ENCODE results near the gene APOL5. TPM values are rescaled to one million over a fixed set of nuclear protein-coding genes. Genes with fewer than 3 reads are reported as not detected.

Gene APOL5
- polyA plus RNA-seq, 4 donors: 0.22 TPM; not detected in 3

DNA sequence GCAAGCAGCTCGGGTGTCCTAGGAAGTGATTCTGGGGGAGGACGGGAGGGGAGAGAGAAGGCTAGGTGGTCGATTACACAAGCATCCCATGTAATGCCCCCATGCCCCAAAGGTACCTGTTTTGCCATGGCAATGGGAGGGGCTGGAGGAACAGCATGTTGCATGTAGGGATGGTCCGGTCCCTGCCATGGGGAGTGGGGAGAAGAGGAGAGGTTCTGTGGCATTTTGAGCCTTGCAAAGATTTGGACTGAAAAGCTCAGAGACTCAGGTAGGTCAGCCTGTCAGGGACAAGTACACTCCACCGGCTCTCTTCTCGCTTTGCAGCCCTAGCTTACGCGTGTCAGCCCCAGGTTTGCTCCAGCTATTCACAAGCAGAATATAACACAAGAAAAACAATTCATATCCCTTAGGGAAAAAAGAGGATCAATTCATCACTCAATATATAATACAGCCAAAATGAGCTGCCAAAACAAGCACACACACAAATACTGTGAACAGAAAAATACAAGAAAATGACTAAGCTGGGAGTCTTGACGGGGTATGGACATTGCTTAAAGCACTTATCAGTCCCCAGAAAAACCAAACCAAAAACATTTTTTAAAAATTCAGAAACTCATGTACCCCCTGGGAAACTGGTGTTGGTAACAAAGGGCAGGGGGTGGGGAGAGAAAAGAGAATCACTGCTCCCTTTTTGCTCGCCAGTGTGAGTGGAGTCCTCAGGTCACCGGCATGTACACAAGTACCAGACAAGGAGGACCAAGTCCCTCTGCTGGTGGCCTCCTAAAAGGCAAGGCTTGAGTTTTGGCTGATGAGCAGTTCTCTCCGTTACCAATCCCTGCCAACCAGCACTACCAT lies 21.6 kb downstream of the APOL5 start:
- DNase-seq (ENCODE audit: low read depth in 4 of 4, low spot score in 3 of 4): no peak

DNA sequence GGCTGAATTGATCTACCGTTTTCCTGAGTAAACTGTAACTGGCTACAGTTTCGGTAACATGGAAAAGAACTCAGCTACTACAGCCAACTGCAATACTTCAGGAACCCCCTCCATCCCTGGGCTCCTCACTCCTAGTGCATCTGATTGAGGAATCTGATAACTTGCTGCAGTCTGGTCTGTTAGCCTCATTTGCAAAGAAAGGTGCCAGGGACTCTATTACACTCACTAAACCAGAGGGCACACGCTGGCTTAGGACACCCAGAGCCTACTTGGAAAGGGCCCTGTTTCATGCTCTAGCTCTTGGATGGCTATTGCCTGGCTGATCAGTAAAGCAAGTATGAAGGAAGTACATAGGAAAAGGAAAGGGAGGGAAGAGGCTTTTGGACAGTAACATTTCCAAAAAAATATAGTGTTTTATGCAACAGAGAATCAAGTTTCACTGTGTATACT lies 22.3 kb downstream of the APOL5 start:
- DNase-seq (ENCODE audit: low read depth in 4 of 4, low spot score in 3 of 4): no peak

DNA sequence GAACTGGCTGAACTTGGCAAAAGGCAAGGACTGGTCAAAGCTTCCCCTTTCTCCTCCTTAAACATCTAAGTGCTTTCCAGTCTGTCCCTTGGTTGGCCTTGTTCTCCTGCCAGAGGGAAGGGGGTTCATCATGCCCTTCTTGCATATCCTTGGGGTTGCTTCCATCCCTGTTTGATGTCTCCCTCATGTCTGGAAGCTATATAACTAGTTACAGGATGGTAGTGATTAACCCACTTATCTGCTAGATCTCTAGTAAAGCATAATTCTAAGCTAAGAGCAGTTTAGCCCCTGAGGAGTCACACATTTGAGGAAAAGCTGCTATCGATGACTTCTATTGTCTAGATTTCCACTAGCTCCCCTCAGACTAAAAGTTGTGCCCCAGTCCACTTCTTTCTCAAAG lies 22.9 kb downstream of the APOL5 start:
- no peak for DNase-seq (ENCODE audit: low read depth in 4 of 4, low spot score in 3 of 4)

DNA sequence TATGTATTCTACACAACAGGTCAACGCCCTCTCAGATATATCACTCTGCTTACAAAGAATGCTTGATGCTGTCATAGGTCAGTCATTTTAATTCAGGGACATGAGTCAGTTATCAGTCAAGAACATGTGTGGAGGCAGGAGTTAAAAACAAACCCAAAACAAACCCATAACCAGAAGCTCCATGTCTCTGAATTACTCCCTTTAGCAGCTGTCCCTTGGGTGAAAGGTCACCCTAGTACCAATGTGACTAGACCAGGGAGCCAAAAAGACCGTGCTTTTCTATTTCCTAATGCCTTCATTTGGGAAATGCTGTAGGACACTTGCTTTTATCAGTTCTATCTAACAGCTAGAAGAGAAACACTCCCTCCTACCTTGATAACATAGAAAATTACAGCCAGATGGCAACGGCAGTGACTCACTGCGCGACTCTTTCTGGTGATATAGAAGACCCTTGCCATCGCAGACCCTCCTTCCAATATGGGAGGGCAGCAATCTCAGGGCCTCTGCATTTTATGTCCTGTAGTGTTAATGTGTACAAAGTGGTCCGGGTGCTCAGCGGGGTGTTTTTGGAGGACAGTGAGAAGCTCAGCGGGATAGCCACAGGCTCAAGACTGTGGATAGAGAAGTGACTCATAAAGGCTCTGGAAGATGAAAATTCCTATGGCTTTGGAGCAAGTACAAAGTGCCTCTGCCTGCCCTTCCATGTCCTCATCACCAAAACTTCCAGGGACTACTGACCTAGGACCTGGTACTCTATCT lies 24.8 kb downstream of the APOL5 start:
- no peak for DNase-seq (ENCODE audit: low read depth in 4 of 4, low spot score in 3 of 4)

DNA sequence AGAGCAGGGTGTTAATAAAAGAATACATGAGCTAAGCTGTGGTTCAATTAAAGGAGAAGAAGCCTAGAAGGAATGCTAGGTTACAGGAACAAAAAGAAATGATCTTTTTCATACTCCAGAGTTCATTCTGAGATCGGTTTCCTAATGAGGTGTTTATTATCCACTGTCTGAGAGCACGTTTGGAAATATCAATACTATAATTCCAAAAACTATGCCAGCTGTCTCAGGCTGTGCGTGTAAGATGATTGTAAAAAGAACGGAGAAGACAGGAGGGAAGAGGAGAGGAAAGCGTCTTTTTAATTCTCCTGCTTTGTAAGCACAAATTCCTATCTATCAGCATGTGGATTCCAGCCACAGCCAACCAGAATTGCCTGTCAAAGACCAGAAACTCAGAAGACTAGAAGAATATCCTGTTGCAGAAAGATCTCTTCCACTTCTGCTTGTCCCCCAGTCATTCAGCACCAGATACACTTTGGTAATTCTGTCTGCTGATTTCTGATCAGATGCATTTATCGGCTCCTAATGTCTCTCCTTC lies 25.7 kb downstream of the APOL5 start:
- DNase-seq (ENCODE audit: low read depth in 4 of 4, low spot score in 3 of 4): no peak

DNA sequence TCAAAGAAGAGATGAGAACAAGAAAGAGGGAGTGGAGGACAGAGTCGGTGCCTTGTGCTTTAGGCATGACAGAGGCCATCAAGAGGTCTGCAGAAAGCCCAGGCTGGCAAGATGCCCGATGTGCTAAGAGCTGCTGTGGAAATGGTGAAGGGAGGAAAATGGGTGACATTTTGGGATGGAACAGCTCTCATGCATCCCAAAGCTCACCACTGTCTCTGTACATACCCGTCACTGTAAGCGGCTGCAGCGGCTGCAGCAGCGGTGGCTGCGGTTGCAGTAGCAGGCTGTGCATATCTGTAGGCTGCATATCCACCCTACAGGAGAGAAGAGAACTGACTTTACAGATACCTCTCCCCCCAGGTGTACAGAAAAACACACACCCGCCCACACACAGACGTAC lies 28.6 kb downstream of the APOL5 start:
- no peak for DNase-seq (ENCODE audit: low read depth in 4 of 4, low spot score in 3 of 4)

DNA sequence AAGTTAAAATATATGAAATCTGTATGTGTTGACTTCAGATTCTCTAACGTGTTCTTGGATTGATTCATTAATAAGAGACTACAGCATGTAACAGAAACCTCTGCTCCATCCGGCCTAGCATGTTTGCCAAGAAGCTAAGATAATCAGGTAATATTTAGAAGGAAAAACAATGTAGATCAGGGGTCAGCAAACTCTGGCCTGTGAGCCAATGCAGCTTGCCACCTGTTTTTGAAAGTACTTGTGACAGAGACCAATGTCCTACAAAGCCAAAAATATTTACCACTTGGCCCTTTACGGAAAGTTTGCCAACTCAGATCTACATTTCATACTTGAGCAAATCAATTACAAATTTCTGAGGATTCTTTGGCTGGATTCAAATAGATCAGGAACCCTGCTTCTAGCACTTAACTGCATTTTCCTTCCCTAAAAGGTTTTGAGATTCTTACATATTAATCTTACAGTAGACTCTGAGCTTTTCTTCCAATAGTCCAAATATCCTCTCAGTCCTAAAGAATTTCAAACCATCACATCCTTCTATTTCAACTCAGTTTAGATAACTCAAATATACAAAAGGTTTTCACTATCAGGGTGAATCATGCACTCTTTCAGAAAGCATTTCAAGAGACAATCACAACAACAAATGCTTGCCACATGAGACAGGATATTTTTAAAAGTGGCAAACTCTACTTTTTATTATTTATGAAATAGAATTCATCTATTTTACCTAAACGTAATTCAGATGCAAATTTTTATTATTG lies 29.5 kb downstream of the APOL5 start:
- no peak for DNase-seq (ENCODE audit: low read depth in 4 of 4, low spot score in 3 of 4)

DNA sequence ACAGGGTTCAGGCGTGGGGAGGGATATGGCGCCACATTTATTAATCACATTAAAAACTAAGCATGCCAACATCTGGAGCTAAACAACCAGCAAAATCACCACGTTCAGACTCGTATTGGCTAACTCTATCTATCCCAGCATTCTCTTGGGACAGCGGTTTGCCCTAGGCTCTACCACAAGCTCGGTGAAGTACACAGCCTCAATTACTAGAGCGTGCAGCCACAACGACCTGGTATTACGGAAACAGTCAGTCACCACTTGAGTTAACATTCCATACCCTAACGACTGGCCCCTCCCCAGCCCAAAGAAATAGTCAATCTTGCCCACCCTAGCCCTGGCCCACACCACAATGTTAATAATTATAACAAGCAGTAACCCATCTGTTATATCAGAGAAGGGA lies 32.1 kb downstream of the APOL5 start:
- DNase-seq (ENCODE audit: low read depth in 4 of 4, low spot score in 3 of 4): peak in 1 of 4 donors; percentile 44

DNA sequence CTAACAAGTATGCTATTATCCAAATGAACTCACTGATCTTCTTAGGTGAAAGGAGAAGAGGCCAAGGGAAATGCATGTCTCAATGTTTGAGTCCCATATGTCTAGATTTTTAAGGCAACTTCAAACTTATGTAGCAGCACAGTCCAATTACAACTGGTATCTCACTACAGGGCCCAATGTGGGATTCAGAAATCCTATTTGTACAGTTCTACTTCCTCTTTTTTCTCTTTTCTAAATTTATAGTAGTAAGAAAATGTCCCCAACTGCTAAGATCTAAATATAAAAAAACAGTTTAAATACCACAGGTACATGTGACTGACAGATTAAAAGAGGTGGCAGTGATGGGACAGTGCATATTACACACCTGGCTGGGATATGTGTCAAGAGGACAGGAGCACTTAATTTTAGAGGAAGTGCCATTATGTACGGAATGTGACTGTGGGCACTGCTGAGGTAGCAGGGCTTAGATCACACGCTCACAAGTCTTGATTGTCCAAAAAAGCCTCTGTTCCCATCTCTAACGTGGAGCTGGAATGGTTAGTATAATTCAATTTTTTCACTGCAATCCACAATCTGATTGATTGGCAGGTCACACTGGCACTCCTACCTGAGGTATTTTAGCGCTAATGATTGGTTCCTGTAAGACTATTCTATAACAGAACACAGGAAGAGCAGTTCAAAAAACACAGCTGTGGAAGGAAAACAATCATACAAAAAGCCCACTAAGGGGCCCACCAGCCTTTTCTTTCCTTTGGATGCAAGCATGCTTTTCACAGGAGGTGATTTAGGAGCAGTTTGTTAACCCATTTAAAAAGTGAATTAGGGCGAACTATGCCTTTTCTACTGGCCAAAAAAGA lies 34.6 kb downstream of the APOL5 start:
- no peak for DNase-seq (ENCODE audit: low read depth in 4 of 4, low spot score in 3 of 4)

DNA sequence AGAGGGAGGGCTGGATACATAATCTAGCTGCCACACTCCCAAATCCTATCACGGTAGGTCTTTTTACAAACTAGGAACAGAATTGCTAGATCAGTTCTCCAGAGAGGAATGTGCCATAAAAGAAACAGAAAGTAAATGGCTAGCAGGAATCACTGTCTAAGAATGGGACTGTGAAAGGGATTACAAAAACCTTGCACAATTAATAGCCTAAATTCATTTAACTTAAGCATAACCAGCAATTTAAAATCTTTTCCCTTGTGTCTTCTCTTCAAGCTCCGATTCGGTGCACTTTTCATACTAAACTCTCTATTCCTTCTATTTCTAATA lies 35.2 kb downstream of the APOL5 start:
- no peak for DNase-seq (ENCODE audit: low read depth in 4 of 4, low spot score in 3 of 4)

DNA sequence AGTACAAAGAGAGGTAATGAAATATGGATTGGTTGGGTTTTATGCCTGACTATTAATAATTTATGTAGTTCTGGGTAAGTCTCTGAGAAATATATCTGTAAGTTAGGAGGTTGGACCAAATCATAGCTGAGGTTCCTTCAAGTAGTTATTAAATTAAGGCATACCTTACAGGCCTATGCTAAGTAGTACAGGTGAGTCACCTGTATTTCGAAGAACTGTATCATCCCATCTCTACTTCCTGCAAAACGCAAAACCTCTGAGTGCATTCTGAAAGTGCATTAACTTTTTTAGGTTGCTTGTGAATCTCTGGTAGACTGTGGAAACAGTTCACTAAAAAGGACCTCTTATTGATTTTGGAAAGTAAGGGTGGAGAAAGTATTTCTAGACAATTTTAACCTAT lies 37.1 kb downstream of the APOL5 start:
- no peak for DNase-seq (ENCODE audit: low read depth in 4 of 4, low spot score in 3 of 4)

DNA sequence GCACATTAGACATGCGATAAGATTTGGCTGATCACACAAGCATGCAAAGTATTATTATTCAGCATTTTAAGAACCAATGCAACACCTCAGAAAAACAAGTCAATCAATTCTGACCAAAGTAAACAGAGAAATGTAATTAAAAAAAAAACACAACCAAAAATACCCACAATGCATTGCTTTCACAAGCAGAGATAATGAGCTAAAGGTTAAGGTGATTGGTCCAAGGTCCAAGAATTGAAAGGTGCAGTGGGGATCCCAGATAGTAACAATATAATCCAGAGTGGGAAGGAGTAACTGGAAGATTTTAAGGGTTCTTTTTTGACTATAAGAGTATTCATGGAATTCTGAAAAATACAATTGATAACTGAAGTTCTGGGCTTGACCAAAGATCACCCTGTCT lies 39.0 kb downstream of the APOL5 start:
- no peak for DNase-seq (ENCODE audit: low read depth in 4 of 4, low spot score in 3 of 4)

DNA sequence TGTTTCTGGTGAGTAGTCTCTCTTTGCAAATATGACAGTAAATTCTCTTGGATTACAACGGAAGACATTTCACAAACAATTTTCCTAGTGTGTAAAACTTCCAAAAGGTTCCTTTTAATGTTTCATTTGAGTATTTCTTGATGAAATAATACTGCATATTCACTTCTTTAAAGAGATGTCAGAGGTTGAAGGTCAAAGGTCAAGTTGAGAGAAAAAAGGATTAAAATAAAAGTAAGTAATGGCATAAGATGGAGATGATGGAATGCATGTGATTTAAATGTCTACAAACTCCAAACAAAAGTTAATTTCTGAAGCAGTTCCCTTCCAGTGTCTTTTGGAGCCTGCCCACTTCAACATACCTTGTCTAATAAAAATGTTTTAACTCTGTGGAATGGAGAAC lies 40.7 kb downstream of the APOL5 start:
- DNase-seq (ENCODE audit: low read depth in 4 of 4, low spot score in 3 of 4): no peak

DNA sequence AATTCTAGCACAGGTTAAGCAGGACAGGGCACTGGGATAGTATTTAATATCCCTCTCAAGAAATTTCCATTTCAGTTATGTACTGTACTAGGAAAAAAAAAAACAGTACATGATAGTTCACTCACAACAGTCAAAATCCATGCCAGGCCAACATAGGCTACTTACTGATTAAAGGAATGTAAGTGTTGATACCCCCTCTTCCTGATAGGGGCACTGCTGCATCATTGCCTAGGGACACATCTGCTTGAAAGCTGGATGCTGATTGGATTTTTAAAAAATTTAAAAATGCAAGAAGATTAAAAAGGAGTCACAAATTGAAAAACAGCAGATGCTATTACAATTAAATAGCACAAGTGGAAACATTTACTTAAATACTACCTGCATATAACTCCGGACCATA lies 43.4 kb downstream of the APOL5 start:
- no peak for DNase-seq (ENCODE audit: low read depth in 4 of 4, low spot score in 3 of 4)

DNA sequence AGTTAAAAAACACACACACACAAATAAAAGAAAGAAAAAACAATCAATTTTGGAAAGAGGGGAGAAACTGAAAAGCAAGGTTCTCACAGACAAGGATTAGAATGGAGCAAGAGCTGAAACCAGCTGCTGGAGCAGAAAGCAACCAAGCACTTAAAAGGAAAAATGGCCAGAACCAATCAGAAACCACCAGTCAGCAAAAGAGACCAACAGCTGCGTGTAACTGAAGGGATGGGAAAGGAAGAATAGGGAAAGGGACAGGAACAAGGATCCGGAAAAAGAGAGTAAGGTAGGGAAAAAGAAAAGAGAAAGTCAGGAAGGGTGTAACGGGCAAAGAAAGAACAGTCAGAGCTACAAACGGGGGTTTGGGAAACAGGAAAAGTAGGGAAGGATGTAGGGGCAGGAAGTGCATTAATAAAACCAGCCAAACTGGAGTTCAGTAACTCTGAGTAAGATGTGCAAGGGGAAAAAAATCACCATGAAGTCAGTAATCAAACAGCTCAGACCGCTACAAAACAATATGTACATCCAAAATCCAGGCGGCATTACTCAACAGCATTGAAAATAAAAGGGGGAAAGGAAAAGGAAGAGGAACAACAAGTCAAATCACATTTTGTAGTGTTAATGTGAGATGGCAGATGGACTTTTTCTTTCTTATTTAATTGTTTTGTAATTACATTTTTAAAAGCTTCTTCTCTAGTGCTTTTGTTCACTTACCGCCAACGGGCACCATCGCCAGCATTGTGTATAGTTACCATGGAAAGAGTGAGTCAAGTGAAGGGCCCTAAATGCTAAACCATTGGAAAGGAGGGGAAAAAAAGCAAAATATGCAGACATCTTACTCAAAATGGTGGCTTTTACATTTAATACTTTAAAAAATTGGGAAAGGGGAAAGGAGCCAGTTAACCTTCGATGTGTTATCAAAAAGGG lies 49.2 kb downstream of the APOL5 start:
- no peak for DNase-seq (ENCODE audit: low read depth in 4 of 4, low spot score in 3 of 4)

DNA sequence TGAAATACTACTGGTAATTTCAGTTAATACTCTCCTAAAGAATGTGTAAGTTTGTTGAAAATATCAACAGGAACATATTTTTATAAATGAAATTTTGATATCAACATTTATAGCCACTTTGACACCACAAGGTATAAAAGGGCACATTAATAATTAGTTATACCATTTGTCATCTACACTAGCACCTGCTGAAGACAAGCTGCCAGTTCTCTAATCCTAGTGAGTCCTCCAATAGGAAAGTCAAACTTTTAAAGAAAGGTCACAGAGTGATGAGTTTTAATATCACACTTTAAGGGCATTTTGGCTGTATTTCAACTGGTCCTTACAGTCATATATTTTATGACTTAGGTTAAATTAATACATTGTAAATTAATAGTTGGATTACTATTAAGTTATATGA lies 52.3 kb downstream of the APOL5 start:
- DNase-seq (ENCODE audit: low read depth in 4 of 4, low spot score in 3 of 4): no peak

DNA sequence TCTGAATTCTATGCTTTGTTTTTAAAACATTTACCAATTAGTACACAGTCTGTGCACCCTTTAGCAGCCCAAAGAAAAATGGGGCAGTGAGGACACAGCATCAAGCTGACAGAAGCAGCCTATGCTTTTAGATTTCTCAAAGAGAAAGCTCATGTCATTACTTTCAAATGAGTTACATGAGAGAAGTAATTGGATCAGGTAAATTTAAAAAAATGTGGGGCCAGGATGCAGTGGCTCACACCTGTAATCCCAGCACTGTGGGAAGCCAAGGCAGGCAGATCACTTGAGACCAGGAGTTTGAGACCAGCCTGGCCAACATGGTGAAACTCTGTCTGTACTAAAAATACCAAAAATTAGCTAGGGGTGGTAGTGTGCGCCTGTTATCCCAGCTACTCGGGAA lies 57.7 kb downstream of the APOL5 start:
- no peak for DNase-seq (ENCODE audit: low read depth in 4 of 4, low spot score in 3 of 4)

DNA sequence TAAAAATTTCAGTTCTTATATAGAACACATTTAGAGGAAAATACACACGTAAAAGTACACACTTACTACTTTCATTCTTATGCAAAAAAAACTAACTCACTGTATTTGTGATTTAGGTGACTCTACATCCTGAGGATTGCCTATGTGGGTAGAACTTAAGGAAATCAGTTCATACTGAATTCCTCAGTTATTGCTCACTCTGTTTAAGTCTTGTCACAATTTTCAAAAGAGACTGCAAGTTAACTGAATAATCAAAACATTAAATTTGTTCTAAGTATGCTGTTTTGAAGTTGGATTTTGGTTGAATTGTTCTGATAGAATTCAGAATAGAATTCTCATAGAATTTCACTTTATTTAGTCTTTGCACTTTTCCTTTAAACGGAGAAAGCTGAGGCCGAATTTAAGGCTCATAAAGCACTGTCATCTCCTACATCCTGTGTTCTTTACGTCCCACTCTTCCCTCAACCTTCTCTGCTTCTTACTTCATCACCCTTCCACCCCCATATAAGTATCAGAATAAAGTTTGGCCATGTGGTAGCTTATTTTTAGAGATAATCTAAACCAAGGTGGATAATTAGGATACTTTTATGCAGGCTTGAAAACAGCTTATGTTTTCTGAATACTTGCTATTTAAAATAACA lies 59.8 kb downstream of the APOL5 start:
- no peak for DNase-seq (ENCODE audit: low read depth in 4 of 4, low spot score in 3 of 4)
